Peyer's patch (tissue), 4 donors: Measurements from ENCODE around the gene CRADD.

ENCODE experiments used
- CTCF ChIP-seq, 6 experiments: fragments of 450-650 bp in 4 of 6; fragments of 200-600 bp in 2 of 6; sonication (generic) in 1 of 6; IDR thresholded peaks; one replicate each; pipeline ENCODE4 v1.5.1; 2017 to 2019; ENCODE audit warnings: antibody characterized with exemption in 6 of 6, mild to moderate bottlenecking in 3 of 6, moderate library complexity in 1 of 6
- POLR2A ChIP-seq, 2 donors: fragments of 450-650 bp; IDR thresholded peaks; one replicate each; pipeline ENCODE4 v1.5.1; 2017; ENCODE audit warnings: antibody characterized with exemption in 2 of 2, mild to moderate bottlenecking in 2 of 2, moderate library complexity in 2 of 2

- TF ChIP-seq CTCF (IDR thresholded peaks at IDR 0.05) = no peak
- TF ChIP-seq POLR2A (IDR thresholded peaks at IDR 0.05) = no peak
Measured at GRCh38 chr12:93780101-93780641, 103.0 kb downstream of the CRADD start.
